D341Med (cell line): ENCODE data around the gene XRN1.

Experiments
- DNase-seq: peaks from one replicate; pipeline ENCODE4 v3.0.0; 2012; ENCODE audit warnings: low spot score

XRN1 gene

GRCh38 chr3:142268426-142268825 lies 179.4 kb downstream of the XRN1 start:
- DNase-seq: no peak

- no peak for DNase-seq
Observed at GRCh38 chr3:142267269-142267668, 180.6 kb downstream of the XRN1 start.

GRCh38 chr3:142263112-142263511 lies 184.7 kb downstream of the XRN1 start:
- DNase-seq: no peak

- no peak for DNase-seq
Observed at GRCh38 chr3:142259359-142259758, 188.5 kb downstream of the XRN1 start.

GRCh38 chr3:142256712-142257333 lies 191.0 kb downstream of the XRN1 start:
- no peak for DNase-seq
